Stimulated activated memory B cell treated with anti-CD40 and anti-IgM and Interleukin-4, amounts not matched to agents 10 μg/mL and 1 μg/mL and 100 μg/mL, for 72 hours (primary cell): ENCODE measurements around the gene TTC36.
"Not testable (repeated sequence)": the region's sequence is repeated elsewhere in the genome, so short reads cannot be mapped to it uniquely, and the experiment has no call there.

Experiments used
- ATAC-seq: fragments of 150-1000 bp; cut with Tn5 transposase; 2 replicates; pipeline ENCODE4 v1.10.0; 2021
- H3K27ac Mint-ChIP-seq: one replicate; pipeline ENCODE4 v1.8.0; 2022; ENCODE audit warnings: mild to moderate bottlenecking, mixed read lengths
- H3K27me3 Mint-ChIP-seq: one replicate; pipeline ENCODE4 v1.8.0; 2022; ENCODE audit warnings: mixed read lengths
- H3K36me3 Mint-ChIP-seq: one replicate; pipeline ENCODE4 v1.8.0; 2022; ENCODE audit warnings: mixed read lengths
- H3K4me1 Mint-ChIP-seq: one replicate; pipeline ENCODE4 v1.8.0; 2022; ENCODE audit warnings: mixed read lengths
- H3K4me3 Mint-ChIP-seq: one replicate; pipeline ENCODE4 v1.8.0; 2022; ENCODE audit warnings: mild to moderate bottlenecking, moderate library complexity, mixed read lengths
- H3K9me3 Mint-ChIP-seq: one replicate; pipeline ENCODE4 v1.8.0; 2022; ENCODE audit warnings: mixed read lengths

TTC36 gene

GRCh38 chr11:118545533-118545932, 18.3 kb downstream of the TTC36 start:
- Mint-ChIP-seq H3K27me3 (no peaks in the 10 kb centered on the region), H3K27ac (no peak overlapping the region), H3K9me3 (no peaks in the 10 kb centered on the region), H3K4me3 (no peak overlapping the region), H3K36me3 (peaks cover 30% of the 10 kb centered on the region), H3K4me1 (no peaks in the 10 kb centered on the region)
- no peak for ATAC-seq

- H3K36me3 Mint-ChIP-seq, result peaks cover 36% of the 10 kb centered on the region
- ATAC-seq, result no peak
- H3K27ac Mint-ChIP-seq, result no peak overlapping the region
- H3K4me3 Mint-ChIP-seq, result no peak overlapping the region
- H3K27me3 Mint-ChIP-seq, result no peaks in the 10 kb centered on the region
- H3K9me3 Mint-ChIP-seq, result no peaks in the 10 kb centered on the region
- H3K4me1 Mint-ChIP-seq, result no peaks in the 10 kb centered on the region
These were observed 19.9 kb downstream of the TTC36 start for GRCh38 chr11:118547132-118547531.

- no peak overlapping the region for H3K27ac Mint-ChIP-seq
- H3K9me3 Mint-ChIP-seq, result no peaks in the 10 kb centered on the region
- H3K4me3 Mint-ChIP-seq, result no peak overlapping the region
- H3K27me3 Mint-ChIP-seq, result no peaks in the 10 kb centered on the region
- peaks cover 46% of the 10 kb centered on the region for H3K36me3 Mint-ChIP-seq
- ATAC-seq, result no peak
- H3K4me1 Mint-ChIP-seq, result no peaks in the 10 kb centered on the region
These were observed 25.1 kb downstream of the TTC36 start for GRCh38 chr11:118552341-118552740.

GRCh38 chr11:118560806-118561205, 33.5 kb downstream of the TTC36 start:
- Mint-ChIP-seq H3K36me3 (peaks cover 46% of the 10 kb centered on the region), H3K27me3 (no peaks in the 10 kb centered on the region), H3K9me3 (no peaks in the 10 kb centered on the region)

GRCh38 chr11:118565051-118565450, 37.8 kb downstream of the TTC36 start:
- Mint-ChIP-seq H3K4me1 (peaks cover 22% of the 10 kb centered on the region), H3K36me3 (peaks cover 30% of the 10 kb centered on the region), H3K9me3 (no peaks in the 10 kb centered on the region), H3K27me3 (no peaks in the 10 kb centered on the region), H3K27ac (peak overlapping the region; percentile 91), H3K4me3 (peak overlapping the region; percentile 72)
- ATAC-seq, result no peak

More at GRCh38 chr11:118560806-118561205, 33.5 kb downstream of the TTC36 start:
- Mint-ChIP-seq H3K4me3 (no peak overlapping the region), H3K4me1 (peaks cover 18% of the 10 kb centered on the region), H3K27ac (no peak overlapping the region)
- no peak for ATAC-seq

- Mint-ChIP-seq H3K36me3 (peaks cover 5% of the 10 kb centered on the region), H3K27ac (no peak overlapping the region), H3K27me3 (no peaks in the 10 kb centered on the region), H3K9me3 (no peaks in the 10 kb centered on the region), H3K4me3 (no peak overlapping the region), H3K4me1 (peaks cover 41% of the 10 kb centered on the region)
- ATAC-seq, result no peak
These were observed 42.4 kb downstream of the TTC36 start for GRCh38 chr11:118569670-118570069.

- Mint-ChIP-seq H3K4me1 (peaks cover 42% of the 10 kb centered on the region), H3K36me3 (peaks cover 6% of the 10 kb centered on the region), H3K27ac (peak overlapping the region; percentile 84), H3K9me3 (no peaks in the 10 kb centered on the region), H3K4me3 (no peak overlapping the region), H3K27me3 (no peaks in the 10 kb centered on the region)
- ATAC-seq, result no peak
These were observed 43.5 kb downstream of the TTC36 start for GRCh38 chr11:118570787-118571186.

GRCh38 chr11:118571701-118572060, 44.4 kb downstream of the TTC36 start:
- ATAC-seq, H3K36me3 Mint-ChIP-seq, H3K9me3 Mint-ChIP-seq, H3K27me3 Mint-ChIP-seq: not testable (repeated sequence)
- Mint-ChIP-seq H3K4me1 (peaks cover 45% of the 10 kb centered on the region), H3K4me3 (peak overlapping the region; percentile 95), H3K27ac (peak overlapping the region; percentile 84)

- peaks cover 12% of the 10 kb centered on the region for H3K36me3 Mint-ChIP-seq
- ATAC-seq, result peak; percentile 92
- peaks cover 52% of the 10 kb centered on the region for H3K4me1 Mint-ChIP-seq
- H3K9me3 Mint-ChIP-seq, result no peaks in the 10 kb centered on the region
- peak within 1 kb of the TSS; percentile 95 for H3K4me3 Mint-ChIP-seq
- H3K27ac Mint-ChIP-seq, result peak within 1 kb of the TSS; percentile 84
- no peaks in the 10 kb centered on the region for H3K27me3 Mint-ChIP-seq
These were observed 45.0 kb downstream of the TTC36 start, which contains the start of gene ARCN1 for GRCh38 chr11:118572061-118572980. ARCN1 (plus strand) TSS chr11:118572409; CDS start chr11:118572548, 139 bp downstream.

- ATAC-seq, result peak; percentile 48
- H3K4me3 Mint-ChIP-seq, result peak overlapping the region; percentile 95
These were observed 45.8 kb downstream of the TTC36 start for GRCh38 chr11:118572981-118573550.

GRCh38 chr11:118574636-118575035, 47.4 kb downstream of the TTC36 start:
- Mint-ChIP-seq H3K4me1 (peaks cover 56% of the 10 kb centered on the region), H3K4me3 (peak overlapping the region; percentile 41), H3K27ac (no peak overlapping the region), H3K36me3 (peaks cover 15% of the 10 kb centered on the region), H3K27me3 (no peaks in the 10 kb centered on the region), H3K9me3 (no peaks in the 10 kb centered on the region)
- no peak for ATAC-seq

More at GRCh38 chr11:118572981-118573550, 45.8 kb downstream of the TTC36 start:
- Mint-ChIP-seq H3K9me3 (no peaks in the 10 kb centered on the region), H3K27ac (peak overlapping the region; percentile 84), H3K27me3 (no peaks in the 10 kb centered on the region), H3K4me1 (peaks cover 56% of the 10 kb centered on the region), H3K36me3 (peaks cover 15% of the 10 kb centered on the region)

- H3K27ac Mint-ChIP-seq, H3K4me3 Mint-ChIP-seq, ATAC-seq, H3K9me3 Mint-ChIP-seq, H3K27me3 Mint-ChIP-seq: not testable (repeated sequence)
- Mint-ChIP-seq H3K4me1 (peaks cover 47% of the 10 kb centered on the region), H3K36me3 (peaks cover 16% of the 10 kb centered on the region)
These were observed 50.7 kb downstream of the TTC36 start for GRCh38 chr11:118577995-118578394.
